Keratinocyte (primary cell): Measurements from ENCODE around the gene DDIAS. TPM values are rescaled to one million over a fixed set of nuclear protein-coding genes. Genes with fewer than 3 reads are reported as not detected.

Source experiments
- DNase-seq: peaks from one replicate; pipeline ENCODE4 v3.0.0-alpha.2; 2011; ENCODE audit warnings: low read depth, missing footprints, low spot score
- FAIRE-seq: peaks from 2 replicates; lab custom pipeline; 2011; peaks lifted over from hg19 to GRCh38; lab: Jason Lieb, UNC
- H2AFZ ChIP-seq: 2 replicates; pipeline ENCODE4 v1.6.0; 2012; ENCODE audit warnings: low read length, control low read depth, inconsistent platforms; ENCODE audit not compliant: control insufficient read depth
- H3K27ac ChIP-seq: 2 replicates; pipeline ENCODE4 v1.5.1; 2011; ENCODE audit warnings: low read length; ENCODE audit not compliant: control insufficient read depth, insufficient read depth
- H3K27me3 ChIP-seq: 3 replicates; pipeline ENCODE4 v1.6.0; 2011; ENCODE audit warnings: low read length; ENCODE audit not compliant: control insufficient read depth, insufficient read depth; ENCODE audit errors: extremely low read depth
- H3K36me3 ChIP-seq, 2 experiments: 2 replicates in 1 of 2; 3 replicates in 1 of 2; pipeline ENCODE4 v1.5.1; 2011; ENCODE audit warnings: low read length in 2 of 2, mild to moderate bottlenecking in 1 of 2; ENCODE audit not compliant: control insufficient read depth in 2 of 2, insufficient read depth in 2 of 2; ENCODE audit errors: extremely low read depth in 1 of 2
- H3K4me1 ChIP-seq: 3 replicates; pipeline ENCODE4 v1.5.1; 2011; ENCODE audit warnings: low read length; ENCODE audit not compliant: control insufficient read depth, insufficient read depth; ENCODE audit errors: extremely low read depth
- H3K4me2 ChIP-seq: 3 replicates; pipeline ENCODE4 v1.6.0; 2011; ENCODE audit warnings: low read depth, low read length; ENCODE audit not compliant: control insufficient read depth, insufficient read depth; ENCODE audit errors: extremely low read depth
- H3K4me3 ChIP-seq, 3 experiments: fragments of 200-600 bp in 1 of 3; sonication (generic) in 1 of 3; 2 replicates in 2 of 3; 3 replicates in 1 of 3; pipeline ENCODE4 v1.5.1; 2011 to 2016; ENCODE audit warnings: low read length in 3 of 3, mild to moderate bottlenecking in 3 of 3, control low read depth in 2 of 3, inconsistent platforms in 1 of 3, low read depth in 1 of 3, mixed read lengths in 1 of 3, mixed run types in 1 of 3, moderate library complexity in 1 of 3; ENCODE audit not compliant: control insufficient read depth in 2 of 3, insufficient read depth in 2 of 3; ENCODE audit errors: extremely low read depth in 1 of 3
- H3K79me2 ChIP-seq: 2 replicates; pipeline ENCODE4 v1.6.0; 2012; ENCODE audit warnings: low read length; ENCODE audit not compliant: control insufficient read depth, insufficient read depth
- H3K9ac ChIP-seq: 3 replicates; pipeline ENCODE4 v1.6.0; 2011; ENCODE audit warnings: low read length; ENCODE audit not compliant: control insufficient read depth, insufficient read depth; ENCODE audit errors: extremely low read depth
- H3K9me1 ChIP-seq: 3 replicates; pipeline ENCODE4 v1.6.0; 2011; ENCODE audit warnings: low read length; ENCODE audit not compliant: control insufficient read depth, insufficient read depth; ENCODE audit errors: extremely low read depth
- H3K9me3 ChIP-seq: 2 replicates; pipeline ENCODE4 v1.5.1; 2012; ENCODE audit warnings: low read depth, low read length; ENCODE audit not compliant: control insufficient read depth
- H4K20me1 ChIP-seq: 3 replicates; pipeline ENCODE4 v1.6.0; 2011; ENCODE audit warnings: low read length; ENCODE audit not compliant: control insufficient read depth, insufficient read depth; ENCODE audit errors: extremely low read depth
- CTCF ChIP-seq, 3 experiments: IDR thresholded peaks in 1 of 3; conservative IDR thresholded peaks in 1 of 3; optimal IDR thresholded peaks in 1 of 3; 2 replicates in 2 of 3; 3 replicates in 1 of 3; pipeline versions ENCODE3 to v1.5.1; 2011; ENCODE audit warnings: low read length in 3 of 3, mild to moderate bottlenecking in 3 of 3, moderate library complexity in 2 of 3, control low read depth in 1 of 3, inconsistent platforms in 1 of 3; ENCODE audit not compliant: insufficient read depth in 2 of 3; ENCODE audit errors: extremely low read depth in 1 of 3
- EZH2 ChIP-seq: IDR thresholded peaks from one replicate; pipeline ENCODE4 v1.6.1; 2012; ENCODE audit warnings: inconsistent platforms, mild to moderate bottlenecking, low read length, moderate library complexity
- dilution Hi-C: fragments of 300-500 bp; cut with MboI; formaldehyde crosslinking; loops from one replicate; pipeline ENCODE4 v1.7.0; 2020; ENCODE audit warnings: low sequenced_read_pairs; ENCODE audit not compliant: extremely low pct_ligation_motif_present
- polyA plus RNA-seq, 5 experiments: library from polyadenylated mRNA; depleted of rRNA in 3 of 5; stranded (reverse) in 3 of 5; stranded (forward) in 1 of 5; unstranded in 1 of 5; fragments of >200 nt; gene quantifications; 1 replicate in 1 of 5; 2 replicates in 3 of 5; 3 replicates in 1 of 5; pipeline versions ENCODE4 v1.2.1 to v1.2.3, GENCODE V29; 2011 to 2012; ENCODE audit warnings: missing spikeins in 2 of 5, low read depth in 1 of 5, low replicate concordance in 1 of 5

The DDIAS gene
- polyA plus RNA-seq, 1 donor (not counting 4 experiments of a cell fraction or from before 2014, with no cell fraction given) = 8.7 TPM

- Histone ChIP-seq H3K4me1 (no peaks in the 10 kb centered on the region), H4K20me1 (no peaks in the 10 kb centered on the region), H3K27me3 (no peaks in the 10 kb centered on the region), H3K9me1 (no peaks in the 10 kb centered on the region), H3K4me3 (no peak overlapping the region), H3K4me2 (no peak overlapping the region), H2AFZ (no peak overlapping the region), H3K9ac (no peak overlapping the region), H3K9me3 (no peaks in the 10 kb centered on the region), H3K79me2 (no peaks in the 10 kb centered on the region), H3K36me3 (peaks cover 0 to 2% of the 10 kb centered on the region in 2 experiments), H3K27ac (no peak overlapping the region)
- FAIRE-seq = no peak
- dilution Hi-C loops = no loop called here
- TF ChIP-seq EZH2 (no peak), CTCF (optimal IDR thresholded peaks at IDR 0.05 in 1 of 3, IDR thresholded peaks at IDR 0.05 in 1 of 3, conservative IDR thresholded peaks at IDR 0.05 in 1 of 3; ENCODE audit: extremely low read depth in 1 of 3, insufficient read depth in 2 of 3, low read length in 3 of 3) (no peak)
- DNase-seq = no peak
Measured at GRCh38 chr11:82937554-82937953, 36.0 kb downstream of the DDIAS start.

GRCh38 chr11:82939456-82939855 lies 37.9 kb downstream of the DDIAS start:
- no peak overlapping the region for H2AFZ ChIP-seq
- DNase-seq (no peak), FAIRE-seq (no peak)
- no peaks in the 10 kb centered on the region for H3K9me3 ChIP-seq
- no peaks in the 10 kb centered on the region for H3K79me2 ChIP-seq
- no peak overlapping the region for H3K27ac ChIP-seq
- no peak overlapping the region for H3K4me2 ChIP-seq
- TF ChIP-seq CTCF (optimal IDR thresholded peaks at IDR 0.05 in 1 of 3, IDR thresholded peaks at IDR 0.05 in 1 of 3, conservative IDR thresholded peaks at IDR 0.05 in 1 of 3; ENCODE audit: extremely low read depth in 1 of 3, insufficient read depth in 2 of 3, low read length in 3 of 3) (no peak), EZH2 (no peak)
- no peaks in the 10 kb centered on the region for H3K9me1 ChIP-seq
- H3K27me3 ChIP-seq = no peaks in the 10 kb centered on the region
- peaks cover 0 to 2% of the 10 kb centered on the region in 2 experiments for H3K36me3 ChIP-seq
- no peak overlapping the region for H3K4me3 ChIP-seq
- no peak overlapping the region for H3K9ac ChIP-seq
- no peaks in the 10 kb centered on the region for H4K20me1 ChIP-seq
- no peaks in the 10 kb centered on the region for H3K4me1 ChIP-seq
- dilution Hi-C loops = no loop called here
